ENCODE measurements around the gene TENM4.

GRCh38 chr11:79069504-79069903, 371.3 kb downstream of the TENM4 start:
- no peak for TF ChIP-seq GABPA (IDR thresholded peaks at IDR 0.05; ENCODE audit: low read depth, low read length)
- no peak for TF ChIP-seq GABPA (CRISPR knock-in tag; IDR thresholded peaks at IDR 0.05; ENCODE audit: low read depth)
- TF ChIP-seq ZNF850 (CRISPR knock-in tag; conservative IDR thresholded peaks at IDR 0.05) = no peak
- no peak for TF ChIP-seq KLF12 (CRISPR knock-in tag; IDR thresholded peaks at IDR 0.05; ENCODE audit: borderline replicate concordance)
- no peak for TF ChIP-seq TCF7L2 (IDR thresholded peaks at IDR 0.05; ENCODE audit: low read depth, low read length)
- no peak for TF ChIP-seq ZFP36 (IDR thresholded peaks at IDR 0.05; ENCODE audit: borderline replicate concordance, low read depth, low read length, partially characterized antibody)

Measured in HepG2 (cell line).